Rectal smooth muscle tissue (tissue), 1 donor: ENCODE measurements around the gene ACVR1.

ENCODE experiments used
- H3K27ac ChIP-seq: one replicate; pipeline ENCODE4 v1.7.0; 2013; ENCODE audit warnings: low read depth, low read length, inconsistent platforms
- H3K27me3 ChIP-seq: one replicate; pipeline ENCODE4 v1.7.0; 2013; ENCODE audit warnings: low read length; ENCODE audit not compliant: control insufficient read depth, insufficient read depth
- H3K36me3 ChIP-seq: one replicate; pipeline ENCODE4 v1.7.0; 2013; ENCODE audit warnings: low read length; ENCODE audit not compliant: control insufficient read depth, insufficient read depth
- H3K4me1 ChIP-seq: one replicate; pipeline ENCODE4 v1.7.0; 2013; ENCODE audit warnings: low read length; ENCODE audit not compliant: control insufficient read depth, insufficient read depth
- H3K4me3 ChIP-seq: one replicate; pipeline ENCODE4 v1.7.0; 2013; ENCODE audit warnings: low read length
- H3K9ac ChIP-seq: one replicate; pipeline ENCODE4 v1.7.0; 2013; ENCODE audit warnings: low read length

The ACVR1 gene

GRCh38 chr2:157792335-157793052, 83.6 kb downstream of the ACVR1 start:
- H3K36me3 ChIP-seq, result peaks cover 2% of the 10 kb centered on the region
- H3K27ac ChIP-seq, result no peak overlapping the region
- no peak overlapping the region for H3K9ac ChIP-seq
- no peaks in the 10 kb centered on the region for H3K27me3 ChIP-seq
- peaks cover 21% of the 10 kb centered on the region for H3K4me1 ChIP-seq
- no peak overlapping the region for H3K4me3 ChIP-seq

DNA sequence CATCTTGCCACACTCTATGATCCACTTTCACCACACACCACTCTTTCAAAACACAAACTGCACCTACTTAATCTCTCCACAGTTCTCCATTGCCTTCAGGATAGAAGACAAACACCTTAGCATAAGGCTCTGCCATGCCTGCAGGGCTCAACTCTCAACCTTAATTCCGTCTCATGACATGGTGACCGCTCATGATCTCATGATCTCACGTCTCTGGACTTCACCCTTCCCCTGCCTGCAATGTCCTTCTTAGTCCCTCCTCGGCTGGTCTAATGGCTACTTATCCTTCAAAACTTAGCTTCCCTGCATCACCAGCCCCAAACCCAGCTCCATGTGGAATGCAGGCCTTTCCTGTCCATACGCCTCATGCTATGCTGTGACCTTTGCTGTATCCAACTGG, 85.3 kb downstream of the ACVR1 start:
- H3K27ac ChIP-seq, result no peak overlapping the region
- H3K4me1 ChIP-seq, result peaks cover 36% of the 10 kb centered on the region
- no peak overlapping the region for H3K4me3 ChIP-seq
- H3K9ac ChIP-seq, result no peak overlapping the region
- H3K36me3 ChIP-seq, result peaks cover 2% of the 10 kb centered on the region
- no peaks in the 10 kb centered on the region for H3K27me3 ChIP-seq

DNA sequence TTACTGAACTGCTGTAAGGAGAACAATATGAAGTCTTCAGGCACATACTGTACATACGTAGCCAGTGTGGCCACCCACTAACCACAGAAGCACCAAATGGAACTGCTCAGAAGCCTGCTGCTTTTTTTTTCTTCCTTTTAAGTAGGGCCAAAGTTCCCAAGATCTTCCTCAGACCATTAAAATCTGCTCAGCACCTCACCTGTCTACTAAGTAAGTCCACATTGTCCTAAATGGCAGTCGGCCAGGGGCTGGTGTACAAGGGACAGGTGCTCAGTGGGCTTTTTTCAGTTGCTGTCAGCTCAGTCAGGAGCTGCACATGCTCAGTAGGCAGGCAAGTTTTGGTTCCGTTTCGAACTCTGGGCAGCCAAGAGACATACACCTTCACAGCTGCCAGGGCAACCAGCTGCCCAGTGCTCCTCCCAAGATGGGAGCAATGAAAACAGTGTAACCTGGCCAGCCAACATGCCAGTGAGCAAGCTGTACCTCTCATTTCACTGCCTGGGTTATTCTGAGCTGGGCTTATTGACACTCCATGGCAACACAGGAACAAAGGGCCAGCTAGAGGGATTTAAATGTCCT, 86.1 kb downstream of the ACVR1 start:
- peak overlapping the region; percentile 66 for H3K27ac ChIP-seq
- peaks cover 37% of the 10 kb centered on the region for H3K4me1 ChIP-seq
- H3K9ac ChIP-seq, result no peak overlapping the region
- H3K4me3 ChIP-seq, result no peak overlapping the region
- no peaks in the 10 kb centered on the region for H3K36me3 ChIP-seq
- H3K27me3 ChIP-seq, result no peaks in the 10 kb centered on the region

DNA sequence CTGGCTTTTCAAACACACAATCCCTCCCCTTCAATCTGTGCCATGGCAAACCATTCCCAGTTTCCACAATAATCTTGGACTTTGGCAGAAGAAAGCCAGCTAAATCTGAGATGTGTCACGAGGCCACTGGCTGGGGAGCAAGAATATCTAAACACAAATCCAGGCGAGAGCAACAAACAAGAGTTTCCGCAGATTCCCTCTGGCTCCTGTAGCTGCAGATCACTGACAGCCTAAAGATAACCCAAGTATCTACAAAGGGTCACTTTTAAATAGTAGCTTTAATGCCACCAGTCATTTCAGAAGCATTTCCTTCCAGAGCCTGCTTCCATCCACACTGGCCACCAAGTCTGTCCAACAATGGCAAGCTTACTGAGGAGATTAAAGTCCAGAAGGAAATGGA, 86.9 kb downstream of the ACVR1 start:
- no peaks in the 10 kb centered on the region for H3K27me3 ChIP-seq
- H3K4me3 ChIP-seq, result no peak overlapping the region
- H3K36me3 ChIP-seq, result no peaks in the 10 kb centered on the region
- H3K4me1 ChIP-seq, result peaks cover 39% of the 10 kb centered on the region
- H3K27ac ChIP-seq, result peak overlapping the region; percentile 66
- no peak overlapping the region for H3K9ac ChIP-seq

GRCh38 chr2:157788201-157788600, 87.9 kb downstream of the ACVR1 start:
- Histone ChIP-seq H3K9ac (no peak overlapping the region), H3K4me3 (no peak overlapping the region), H3K36me3 (no peaks in the 10 kb centered on the region), H3K4me1 (peaks cover 39% of the 10 kb centered on the region), H3K27ac (no peak overlapping the region), H3K27me3 (no peaks in the 10 kb centered on the region)

DNA sequence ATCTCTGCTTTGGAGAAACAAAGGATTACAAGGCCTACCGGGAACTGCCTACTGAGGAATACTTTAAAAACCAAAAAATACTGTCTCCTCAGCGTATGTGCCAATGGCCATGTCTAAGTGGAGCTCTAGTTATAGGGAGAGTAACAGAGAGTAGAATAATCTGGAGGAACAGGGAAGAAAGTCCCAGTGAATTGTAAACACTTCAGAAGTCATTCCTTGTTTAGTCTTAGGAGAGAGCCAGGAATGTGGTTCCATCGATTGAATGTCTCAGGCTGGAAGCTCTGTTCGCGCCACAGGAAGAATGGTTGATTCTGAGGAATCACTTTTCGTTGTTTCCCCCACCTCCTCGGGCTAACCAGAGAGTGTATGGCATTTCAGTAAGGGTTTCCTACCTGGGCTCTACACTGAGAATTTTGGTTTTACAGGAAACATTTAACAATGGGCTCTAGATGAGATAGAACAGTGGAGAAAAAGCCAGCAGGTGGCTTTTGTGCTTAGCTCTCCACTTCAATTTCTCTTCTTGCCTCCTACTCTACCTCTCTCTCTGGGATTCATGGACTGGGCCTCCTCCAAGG, 88.7 kb downstream of the ACVR1 start:
- H3K27ac ChIP-seq, result no peak overlapping the region
- no peak overlapping the region for H3K4me3 ChIP-seq
- H3K27me3 ChIP-seq, result no peaks in the 10 kb centered on the region
- no peaks in the 10 kb centered on the region for H3K36me3 ChIP-seq
- peaks cover 39% of the 10 kb centered on the region for H3K4me1 ChIP-seq
- H3K9ac ChIP-seq, result no peak overlapping the region

DNA sequence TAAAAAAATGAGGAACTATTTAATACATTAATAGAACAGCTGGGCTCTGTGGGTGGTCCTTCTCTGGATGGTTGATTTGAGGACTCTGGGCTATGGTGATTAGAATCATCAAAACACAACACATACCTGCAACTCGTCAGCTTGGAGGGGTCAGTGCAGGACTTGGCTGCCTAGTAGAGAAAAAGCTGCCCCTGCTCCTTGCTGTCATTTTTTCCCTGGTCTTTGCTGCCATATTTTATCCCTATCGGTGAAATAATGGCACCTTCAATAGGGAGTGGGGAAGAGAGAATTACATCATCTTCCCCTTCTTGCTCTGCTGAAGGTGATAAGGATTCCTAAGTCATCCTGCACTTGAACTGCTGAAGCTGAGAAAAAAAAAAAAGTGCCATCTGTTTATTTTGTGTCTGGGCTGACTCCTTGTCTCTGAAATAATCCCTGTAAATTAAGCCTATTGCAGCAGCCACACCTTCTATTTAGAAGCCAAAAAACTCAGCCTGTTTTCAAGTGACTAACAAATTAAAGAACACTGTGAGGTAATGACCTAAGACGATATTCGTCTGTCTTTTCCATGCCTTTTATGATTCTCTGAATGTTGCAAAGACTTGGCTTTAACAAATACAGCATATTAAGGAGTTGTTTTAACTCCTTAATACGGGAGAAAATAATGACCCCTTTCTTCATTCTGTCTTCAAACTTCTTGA, 89.3 kb downstream of the ACVR1 start:
- Histone ChIP-seq H3K36me3 (no peaks in the 10 kb centered on the region), H3K27me3 (no peaks in the 10 kb centered on the region), H3K4me3 (no peak overlapping the region), H3K4me1 (peaks cover 39% of the 10 kb centered on the region), H3K27ac (no peak overlapping the region), H3K9ac (no peak overlapping the region)

GRCh38 chr2:157785866-157786662, 90.1 kb downstream of the ACVR1 start:
- no peaks in the 10 kb centered on the region for H3K27me3 ChIP-seq
- H3K9ac ChIP-seq, result no peak overlapping the region
- H3K4me1 ChIP-seq, result peaks cover 39% of the 10 kb centered on the region
- H3K4me3 ChIP-seq, result no peak overlapping the region
- H3K27ac ChIP-seq, result no peak overlapping the region
- H3K36me3 ChIP-seq, result no peaks in the 10 kb centered on the region

DNA sequence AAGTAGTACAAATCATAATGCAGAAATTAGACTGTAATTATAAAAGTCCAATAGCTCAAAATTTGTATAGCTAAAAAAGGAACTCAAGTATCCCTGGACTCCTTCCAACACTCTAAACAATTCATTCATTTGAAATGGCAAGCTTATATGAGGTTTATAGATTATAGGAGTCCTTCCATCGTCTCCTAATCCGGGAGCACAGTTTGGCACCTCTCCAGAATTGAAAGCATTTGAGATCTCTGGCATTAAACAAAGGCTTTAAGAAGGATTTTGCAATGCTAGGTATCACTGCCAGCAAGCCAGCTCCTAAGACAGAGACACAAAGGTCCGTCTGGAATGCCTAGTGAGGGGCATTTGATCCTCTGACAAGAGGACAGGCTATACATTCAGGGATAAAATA, 90.9 kb downstream of the ACVR1 start:
- Histone ChIP-seq H3K4me1 (peaks cover 31% of the 10 kb centered on the region), H3K27ac (peak overlapping the region; percentile 6), H3K4me3 (no peak overlapping the region), H3K27me3 (no peaks in the 10 kb centered on the region), H3K9ac (no peak overlapping the region), H3K36me3 (no peaks in the 10 kb centered on the region)

GRCh38 chr2:157784823-157785175, 91.3 kb downstream of the ACVR1 start:
- Histone ChIP-seq H3K9ac (no peak overlapping the region), H3K36me3 (no peaks in the 10 kb centered on the region), H3K27ac (peak overlapping the region; percentile 38), H3K27me3 (no peaks in the 10 kb centered on the region), H3K4me3 (no peak overlapping the region), H3K4me1 (peaks cover 27% of the 10 kb centered on the region)

DNA sequence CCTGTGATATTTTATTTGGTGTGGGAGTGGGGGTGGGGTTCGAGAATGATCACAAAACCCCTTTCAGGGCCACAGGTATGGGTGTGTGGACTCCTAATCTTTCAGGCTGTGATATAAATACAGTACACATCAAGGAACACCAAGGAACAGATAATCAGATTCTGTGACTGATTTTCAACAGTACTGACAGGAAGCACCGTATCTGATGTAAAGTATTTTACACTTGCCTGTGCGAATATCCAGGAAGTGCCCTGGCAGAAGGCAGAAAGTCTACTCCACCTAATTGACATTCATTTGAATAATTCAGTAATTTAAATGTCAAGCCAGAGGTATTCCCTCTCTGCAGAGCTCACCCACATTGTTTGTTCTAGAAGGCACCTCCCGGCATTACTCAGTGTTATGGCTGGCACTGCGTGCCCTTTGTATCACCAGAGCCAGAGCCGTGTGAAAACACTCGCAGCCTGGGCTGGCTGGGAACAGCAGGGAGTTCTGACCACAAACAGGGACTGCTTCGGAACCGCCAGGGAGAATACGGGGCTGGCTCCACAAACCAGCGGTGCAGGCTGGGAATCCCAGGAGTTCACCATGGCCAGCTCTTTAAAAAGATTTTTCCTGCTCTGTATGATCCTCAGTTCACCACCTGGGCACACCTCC, 91.8 kb downstream of the ACVR1 start:
- no peaks in the 10 kb centered on the region for H3K36me3 ChIP-seq
- H3K9ac ChIP-seq, result no peak overlapping the region
- peak overlapping the region; percentile 38 for H3K27ac ChIP-seq
- H3K4me3 ChIP-seq, result no peak overlapping the region
- H3K4me1 ChIP-seq, result peaks cover 22% of the 10 kb centered on the region
- no peaks in the 10 kb centered on the region for H3K27me3 ChIP-seq

DNA sequence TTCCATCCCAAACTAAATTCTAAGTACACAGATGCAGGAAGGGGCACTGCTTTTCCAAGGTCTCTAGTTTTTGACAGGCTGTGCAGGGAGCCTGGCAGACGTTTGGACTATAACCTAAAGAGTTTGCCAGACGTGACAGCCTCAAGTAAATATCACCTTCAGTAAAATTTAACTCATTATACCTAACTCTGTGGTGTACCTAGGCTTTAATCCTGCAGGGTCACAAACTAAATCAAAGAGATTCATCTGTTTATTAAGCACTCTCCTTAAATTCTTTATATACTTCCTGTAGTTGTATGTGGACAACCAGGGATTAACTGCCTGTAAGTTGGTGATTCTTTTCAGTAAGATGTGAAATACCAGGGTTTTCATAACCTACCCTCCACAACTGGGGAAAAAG, 92.9 kb downstream of the ACVR1 start:
- H3K36me3 ChIP-seq, result no peaks in the 10 kb centered on the region
- H3K4me1 ChIP-seq, result peaks cover 19% of the 10 kb centered on the region
- H3K9ac ChIP-seq, result no peak overlapping the region
- no peak overlapping the region for H3K27ac ChIP-seq
- H3K4me3 ChIP-seq, result no peak overlapping the region
- no peaks in the 10 kb centered on the region for H3K27me3 ChIP-seq
